ENCODE results near the gene LTV1. TPM values are rescaled to one million over a fixed set of nuclear protein-coding genes. Genes with fewer than 3 reads are reported as not detected.

Gene LTV1
- total and polyA plus RNA-seq, 3 experiments from 2014 or later, result 24.9 to 64.2 (median 61.6) TPM

- Mint-ChIP-seq H3K27ac (no peak overlapping the region), H3K36me3 (peaks cover 0 to 18% (median 5%) of the 10 kb centered on the region in 3 donors), H3K4me3 (no peak overlapping the region), H3K4me1 (no peaks in the 10 kb centered on the region), H3K9me3 (peaks cover 0 to 7% (median 3%) of the 10 kb centered on the region in 5 donors), H3K27me3 (peaks cover 0 to 1% of the 10 kb centered on the region in 2 donors)
- H3K27me3 ChIP-seq (ENCODE audit: insufficient read depth, low read length, poor library complexity, severe bottlenecking), result no peaks in the 10 kb centered on the region
- CTCF ChIA-PET, result no interaction called here
- no peaks in the 10 kb centered on the region for H3K9me3 ChIP-seq (ENCODE audit: low read length)
- no peak for DNase-seq
- no peaks in the 10 kb centered on the region for H3K36me3 ChIP-seq (ENCODE audit: insufficient read depth, low read length)
- POLR2A ChIA-PET, result no interaction called here
- H3K27ac ChIP-seq (ENCODE audit: low read depth, low read length), result no peak overlapping the region
- H3K4me1 ChIP-seq (ENCODE audit: insufficient read depth, low read length), result no peaks in the 10 kb centered on the region
- no peak overlapping the region for H3K4me3 ChIP-seq (ENCODE audit: low read length)
Observed at GRCh38 chr6:143880412-143880811, 37.3 kb downstream of the LTV1 start.

DNA sequence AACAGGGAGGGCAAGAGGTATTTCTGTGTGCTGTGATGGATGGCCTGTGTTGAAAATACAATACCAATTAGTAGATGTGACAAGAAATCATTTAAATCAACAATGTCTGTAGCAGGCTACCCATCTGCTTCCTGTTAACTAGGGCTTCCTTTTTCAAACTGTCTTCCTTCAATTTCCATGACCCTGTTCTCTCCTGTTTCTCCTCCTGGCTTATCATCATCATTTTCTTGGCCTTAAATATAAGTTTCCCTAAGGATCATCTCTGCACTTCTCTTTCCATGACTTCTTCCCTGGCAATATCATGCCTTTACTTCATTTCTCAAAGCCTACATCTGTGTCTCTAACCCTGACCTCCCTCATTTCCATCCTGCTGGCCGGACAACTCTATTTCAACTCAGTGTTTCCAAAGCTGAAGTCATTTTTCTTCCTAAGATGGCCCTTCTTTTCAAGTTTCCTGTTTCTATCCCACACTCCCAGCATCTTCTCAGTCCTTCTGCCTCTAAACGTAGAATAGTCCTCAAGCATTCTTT lies 39.3 kb downstream of the LTV1 start:
- peaks cover 0 to 1% of the 10 kb centered on the region in 2 donors for H3K27me3 Mint-ChIP-seq
- Histone ChIP-seq H3K4me3 (ENCODE audit: low read length) (no peak overlapping the region), H3K9me3 (ENCODE audit: low read length) (no peaks in the 10 kb centered on the region), H3K27ac (ENCODE audit: low read depth, low read length) (no peak overlapping the region), H3K27me3 (ENCODE audit: insufficient read depth, low read length, poor library complexity, severe bottlenecking) (no peaks in the 10 kb centered on the region), H3K4me1 (ENCODE audit: insufficient read depth, low read length) (no peaks in the 10 kb centered on the region), H3K36me3 (ENCODE audit: insufficient read depth, low read length) (no peaks in the 10 kb centered on the region)
- no peak for DNase-seq
- peaks cover 0 to 12% (median 3%) of the 10 kb centered on the region in 3 donors for H3K36me3 Mint-ChIP-seq
- CTCF ChIA-PET, result no interaction called here
- peaks cover 0 to 6% (median 0%) of the 10 kb centered on the region in 5 donors for H3K9me3 Mint-ChIP-seq
- no peak overlapping the region for H3K4me3 Mint-ChIP-seq
- H3K4me1 Mint-ChIP-seq, result no peaks in the 10 kb centered on the region
- POLR2A ChIA-PET, result no interaction called here
- H3K27ac Mint-ChIP-seq, result no peak overlapping the region

GRCh38 chr6:143884216-143884900 lies 41.2 kb downstream of the LTV1 start:
- Histone ChIP-seq H3K9me3 (ENCODE audit: low read length) (no peaks in the 10 kb centered on the region), H3K27me3 (ENCODE audit: insufficient read depth, low read length, poor library complexity, severe bottlenecking) (no peaks in the 10 kb centered on the region), H3K4me3 (ENCODE audit: low read length) (no peak overlapping the region), H3K27ac (ENCODE audit: low read depth, low read length) (no peak overlapping the region), H3K36me3 (ENCODE audit: insufficient read depth, low read length) (no peaks in the 10 kb centered on the region), H3K4me1 (ENCODE audit: insufficient read depth, low read length) (no peaks in the 10 kb centered on the region)
- Mint-ChIP-seq H3K4me3 (no peak overlapping the region), H3K27me3 (peaks cover 0 to 1% of the 10 kb centered on the region in 2 donors), H3K9me3 (no peaks in the 10 kb centered on the region), H3K36me3 (peaks cover 0 to 3% (median 0%) of the 10 kb centered on the region in 3 donors), H3K4me1 (no peaks in the 10 kb centered on the region), H3K27ac (no peak overlapping the region)
- DNase-seq, result no peak
- CTCF ChIA-PET, result no interaction called here
- POLR2A ChIA-PET, result no interaction called here

DNA sequence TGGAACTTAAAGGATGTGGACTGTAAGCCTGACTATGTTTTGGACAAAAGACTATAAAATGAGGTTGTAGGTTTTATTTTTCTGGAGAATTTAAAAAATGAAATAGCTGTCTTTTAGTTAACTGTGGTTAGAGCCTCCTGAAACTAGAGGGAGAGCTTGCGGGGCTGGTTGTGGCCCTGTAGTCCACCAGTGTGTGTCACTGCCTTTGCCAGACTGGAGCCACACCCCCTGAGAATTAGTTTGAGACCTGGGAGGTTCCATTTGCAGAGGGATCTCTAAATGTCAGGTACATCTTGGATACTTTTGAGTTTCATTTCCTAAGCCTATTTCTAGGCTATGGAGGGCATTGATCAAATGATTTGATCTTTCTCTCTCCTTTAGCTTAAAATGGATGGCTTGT lies 42.0 kb downstream of the LTV1 start:
- Mint-ChIP-seq H3K4me1 (no peaks in the 10 kb centered on the region), H3K27me3 (peaks cover 0 to 1% of the 10 kb centered on the region in 2 donors), H3K4me3 (no peak overlapping the region), H3K36me3 (peaks cover 0 to 6% (median 0%) of the 10 kb centered on the region in 3 donors), H3K27ac (no peak overlapping the region), H3K9me3 (no peaks in the 10 kb centered on the region)
- no peaks in the 10 kb centered on the region for H3K4me1 ChIP-seq (ENCODE audit: insufficient read depth, low read length)
- DNase-seq, result no peak
- no peak overlapping the region for H3K27ac ChIP-seq (ENCODE audit: low read depth, low read length)
- no peaks in the 10 kb centered on the region for H3K9me3 ChIP-seq (ENCODE audit: low read length)
- no peaks in the 10 kb centered on the region for H3K27me3 ChIP-seq (ENCODE audit: insufficient read depth, low read length, poor library complexity, severe bottlenecking)
- no peaks in the 10 kb centered on the region for H3K36me3 ChIP-seq (ENCODE audit: insufficient read depth, low read length)
- CTCF ChIA-PET, result no interaction called here
- POLR2A ChIA-PET, result no interaction called here
- no peak overlapping the region for H3K4me3 ChIP-seq (ENCODE audit: low read length)

DNA sequence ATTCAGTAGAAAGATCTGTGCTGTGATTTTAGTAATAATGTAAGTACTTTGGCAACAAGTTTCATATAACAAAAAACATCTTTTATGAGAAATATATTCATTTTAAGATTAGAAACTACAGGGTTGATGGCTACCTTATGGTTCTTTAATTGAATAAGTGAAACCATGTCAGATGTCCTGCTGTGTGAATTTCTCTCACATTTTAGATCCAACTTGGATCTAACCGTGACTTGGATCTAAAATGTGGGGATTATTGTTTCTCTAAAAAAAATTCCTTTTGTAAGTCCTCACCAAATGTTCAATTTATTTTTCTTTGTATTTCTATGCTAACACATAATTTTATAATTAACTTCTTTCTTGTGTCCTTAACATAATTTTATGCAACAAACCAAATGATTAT lies 51.5 kb downstream of the LTV1 start:
- Histone ChIP-seq H3K4me3 (ENCODE audit: low read length) (no peak overlapping the region), H3K9me3 (ENCODE audit: low read length) (no peaks in the 10 kb centered on the region), H3K27ac (ENCODE audit: low read depth, low read length) (no peak overlapping the region), H3K36me3 (ENCODE audit: insufficient read depth, low read length) (no peaks in the 10 kb centered on the region), H3K4me1 (ENCODE audit: insufficient read depth, low read length) (no peaks in the 10 kb centered on the region), H3K27me3 (ENCODE audit: insufficient read depth, low read length, poor library complexity, severe bottlenecking) (no peaks in the 10 kb centered on the region)
- H3K36me3 Mint-ChIP-seq, result no peaks in the 10 kb centered on the region
- no peak for DNase-seq
- no peak overlapping the region for H3K27ac Mint-ChIP-seq
- peaks cover 0 to 1% of the 10 kb centered on the region in 2 donors for H3K27me3 Mint-ChIP-seq
- CTCF ChIA-PET, result no interaction called here
- no peak overlapping the region for H3K4me3 Mint-ChIP-seq
- H3K4me1 Mint-ChIP-seq, result peaks cover 0 to 4% (median 0%) of the 10 kb centered on the region in 3 donors
- POLR2A ChIA-PET, result no interaction called here
- no peaks in the 10 kb centered on the region for H3K9me3 Mint-ChIP-seq

GRCh38 chr6:143896126-143896860 lies 53.2 kb downstream of the LTV1 start:
- peaks cover 0 to 4% (median 0%) of the 10 kb centered on the region in 3 donors for H3K4me1 Mint-ChIP-seq
- H3K36me3 Mint-ChIP-seq, result peaks cover 0 to 4% (median 0%) of the 10 kb centered on the region in 3 donors
- H3K36me3 ChIP-seq (ENCODE audit: insufficient read depth, low read length), result no peaks in the 10 kb centered on the region
- no peak overlapping the region for H3K27ac Mint-ChIP-seq
- no peaks in the 10 kb centered on the region for H3K27me3 ChIP-seq (ENCODE audit: insufficient read depth, low read length, poor library complexity, severe bottlenecking)
- H3K27ac ChIP-seq (ENCODE audit: low read depth, low read length), result no peak overlapping the region
- H3K9me3 ChIP-seq (ENCODE audit: low read length), result no peaks in the 10 kb centered on the region
- DNase-seq, result no peak
- no peaks in the 10 kb centered on the region for H3K4me1 ChIP-seq (ENCODE audit: insufficient read depth, low read length)
- ChIA-PET CTCF (no interaction called here), POLR2A (no interaction called here)
- no peaks in the 10 kb centered on the region for H3K9me3 Mint-ChIP-seq
- no peak overlapping the region for H3K4me3 Mint-ChIP-seq
- peaks cover 0 to 1% of the 10 kb centered on the region in 2 donors for H3K27me3 Mint-ChIP-seq
- no peak overlapping the region for H3K4me3 ChIP-seq (ENCODE audit: low read length)

- H3K4me3 Mint-ChIP-seq, result no peak overlapping the region
- no peak overlapping the region for H3K27ac Mint-ChIP-seq
- H3K4me1 Mint-ChIP-seq, result peaks cover 0 to 12% (median 2%) of the 10 kb centered on the region in 3 donors
- Histone ChIP-seq H3K36me3 (ENCODE audit: insufficient read depth, low read length) (no peaks in the 10 kb centered on the region), H3K9me3 (ENCODE audit: low read length) (no peaks in the 10 kb centered on the region), H3K27ac (ENCODE audit: low read depth, low read length) (no peak overlapping the region), H3K4me1 (ENCODE audit: insufficient read depth, low read length) (no peaks in the 10 kb centered on the region), H3K27me3 (ENCODE audit: insufficient read depth, low read length, poor library complexity, severe bottlenecking) (no peaks in the 10 kb centered on the region), H3K4me3 (ENCODE audit: low read length) (no peak overlapping the region)
- no peak for DNase-seq
- H3K9me3 Mint-ChIP-seq, result no peaks in the 10 kb centered on the region
- ChIA-PET POLR2A (no interaction called here), CTCF (no interaction called here)
- peaks cover 0 to 1% of the 10 kb centered on the region in 2 donors for H3K27me3 Mint-ChIP-seq
- peaks cover 0 to 7% (median 0%) of the 10 kb centered on the region in 3 donors for H3K36me3 Mint-ChIP-seq
Observed at GRCh38 chr6:143900358-143900757, 57.2 kb downstream of the LTV1 start.

Data from CD8-positive, alpha-beta memory T cell (primary cell).